ENCODE measurements around the gene PRTFDC1.
A peak's percentile ranks its signal among the peaks of the same experiment; 100 is the strongest.

The PRTFDC1 gene

DNA sequence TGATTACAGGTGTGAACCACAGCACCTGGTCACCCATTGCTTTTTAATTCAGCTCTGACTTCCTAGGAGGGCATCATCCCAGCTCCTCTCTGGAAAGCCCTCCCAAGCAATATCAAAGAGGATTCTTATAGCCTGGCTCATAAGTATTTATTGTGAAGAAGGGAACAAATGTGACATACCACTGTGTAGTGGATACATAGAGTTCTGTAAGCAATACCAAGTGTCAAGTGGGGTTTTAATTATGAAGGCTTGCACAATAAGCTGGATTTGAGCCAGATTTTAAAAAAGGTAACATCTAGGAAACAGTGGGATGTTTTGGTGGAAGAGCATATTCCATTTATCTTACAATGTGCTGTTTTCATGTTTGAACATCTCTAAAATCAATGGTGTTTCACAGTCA, 19.0 kb upstream of the PRTFDC1 start:
- peak; percentile 68 for TF ChIP-seq CEBPB (IDR thresholded peaks at IDR 0.05)
- 0 out of 2 replicates have a peak, but pooled peaks have one; percentile 20 for TF ChIP-seq NFIC (IDR thresholded peaks at IDR 0.05)
- no peak for TF ChIP-seq CREB1 (IDR thresholded peaks at IDR 0.05; ENCODE audit: low read depth)

DNA sequence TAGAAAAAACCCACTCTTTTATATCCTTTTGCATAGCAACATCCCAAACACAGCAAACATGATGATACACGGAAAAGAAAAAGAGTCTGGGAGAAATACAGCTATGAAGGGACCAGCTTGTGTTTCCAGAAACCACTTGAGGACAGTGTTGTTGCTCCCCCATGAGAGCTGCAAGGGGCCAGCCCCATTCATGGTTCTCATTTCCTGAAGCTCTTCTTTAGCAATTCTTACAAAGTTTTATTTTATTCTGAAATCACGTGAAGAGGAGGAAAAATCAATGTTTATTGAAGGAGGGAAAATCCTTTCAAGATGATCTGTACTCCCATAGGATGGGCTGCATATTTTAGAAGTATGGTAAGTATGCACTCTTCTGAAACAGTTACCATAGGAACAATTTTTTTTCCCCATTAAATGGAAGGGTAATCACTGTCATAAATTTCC, 17.5 kb upstream of the PRTFDC1 start:
- TF ChIP-seq CEBPB (IDR thresholded peaks at IDR 0.05) (no peak), TEAD4 (IDR thresholded peaks at IDR 0.05) (no peak), RAD21 (IDR thresholded peaks at IDR 0.05; ENCODE audit: low read depth) (no peak), TAF1 (IDR thresholded peaks at IDR 0.05; ENCODE audit: low read depth) (no peak)
- TF ChIP-seq, protein P1, sequence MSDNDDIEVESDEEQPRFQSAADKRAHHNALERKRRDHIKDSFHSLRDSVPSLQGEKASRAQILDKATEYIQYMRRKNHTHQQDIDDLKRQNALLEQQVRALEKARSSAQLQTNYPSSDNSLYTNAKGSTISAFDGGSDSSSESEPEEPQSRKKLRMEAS (IDR thresholded peaks at IDR 0.05), result no peak

DNA sequence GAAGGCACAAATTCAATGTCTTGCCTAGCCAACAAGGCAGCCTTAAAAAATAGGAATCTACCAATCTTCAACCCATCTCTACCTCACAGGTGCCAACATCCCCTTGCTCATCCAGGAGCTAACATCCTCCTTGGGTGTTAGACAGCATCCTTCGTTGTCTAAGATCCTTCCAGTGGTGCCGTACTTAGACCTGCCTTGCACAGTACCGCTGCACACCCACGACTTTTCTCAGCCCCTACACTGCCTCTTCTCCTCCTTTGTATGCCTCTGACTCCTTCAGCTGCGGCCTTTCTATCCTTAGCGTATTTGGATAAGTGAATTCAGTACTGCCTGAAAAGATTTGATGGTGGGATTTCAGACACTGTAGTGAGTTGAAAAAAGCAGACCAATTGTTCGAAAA, 15.9 kb upstream of the PRTFDC1 start:
- TF ChIP-seq TEAD4 (IDR thresholded peaks at IDR 0.05), result no peak
- TF ChIP-seq CREB1 (IDR thresholded peaks at IDR 0.05; ENCODE audit: low read depth), result no peak
- TF ChIP-seq CEBPB (IDR thresholded peaks at IDR 0.05), result no peak
- no peak for TF ChIP-seq NFIC (IDR thresholded peaks at IDR 0.05)
- no peak for TF ChIP-seq TCF12 (IDR thresholded peaks at IDR 0.05; ENCODE audit: low read depth)
- TF ChIP-seq, protein P1 (IDR thresholded peaks at IDR 0.05), result no peak

DNA sequence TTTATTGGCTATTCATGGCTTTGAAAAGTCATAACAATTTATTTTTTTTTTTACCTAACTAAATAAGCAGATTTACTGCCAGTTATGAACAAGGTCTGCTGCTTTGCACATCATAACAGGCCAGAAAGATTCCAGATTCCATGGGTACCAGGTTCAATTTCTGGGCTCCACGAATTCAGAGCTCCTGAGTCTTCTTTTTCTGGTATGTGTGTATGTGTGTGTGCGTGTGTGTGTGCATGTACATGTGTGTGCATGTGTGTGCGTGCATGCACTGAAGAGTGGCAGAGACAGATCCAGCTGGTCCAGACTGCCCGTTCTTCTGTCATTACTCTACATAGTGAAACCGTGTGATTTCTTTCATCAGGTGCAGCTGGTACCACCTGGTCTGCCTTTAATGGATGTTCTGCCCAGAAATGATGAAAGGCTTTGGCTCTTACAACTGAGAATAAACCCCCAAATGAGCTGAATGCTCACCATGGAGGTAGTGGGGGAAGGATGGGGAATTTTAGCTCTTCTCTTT, 14.6 kb upstream of the PRTFDC1 start:
- TF ChIP-seq TAF1 (IDR thresholded peaks at IDR 0.05; ENCODE audit: low read depth), result no peak
- TF ChIP-seq, protein P2, sequence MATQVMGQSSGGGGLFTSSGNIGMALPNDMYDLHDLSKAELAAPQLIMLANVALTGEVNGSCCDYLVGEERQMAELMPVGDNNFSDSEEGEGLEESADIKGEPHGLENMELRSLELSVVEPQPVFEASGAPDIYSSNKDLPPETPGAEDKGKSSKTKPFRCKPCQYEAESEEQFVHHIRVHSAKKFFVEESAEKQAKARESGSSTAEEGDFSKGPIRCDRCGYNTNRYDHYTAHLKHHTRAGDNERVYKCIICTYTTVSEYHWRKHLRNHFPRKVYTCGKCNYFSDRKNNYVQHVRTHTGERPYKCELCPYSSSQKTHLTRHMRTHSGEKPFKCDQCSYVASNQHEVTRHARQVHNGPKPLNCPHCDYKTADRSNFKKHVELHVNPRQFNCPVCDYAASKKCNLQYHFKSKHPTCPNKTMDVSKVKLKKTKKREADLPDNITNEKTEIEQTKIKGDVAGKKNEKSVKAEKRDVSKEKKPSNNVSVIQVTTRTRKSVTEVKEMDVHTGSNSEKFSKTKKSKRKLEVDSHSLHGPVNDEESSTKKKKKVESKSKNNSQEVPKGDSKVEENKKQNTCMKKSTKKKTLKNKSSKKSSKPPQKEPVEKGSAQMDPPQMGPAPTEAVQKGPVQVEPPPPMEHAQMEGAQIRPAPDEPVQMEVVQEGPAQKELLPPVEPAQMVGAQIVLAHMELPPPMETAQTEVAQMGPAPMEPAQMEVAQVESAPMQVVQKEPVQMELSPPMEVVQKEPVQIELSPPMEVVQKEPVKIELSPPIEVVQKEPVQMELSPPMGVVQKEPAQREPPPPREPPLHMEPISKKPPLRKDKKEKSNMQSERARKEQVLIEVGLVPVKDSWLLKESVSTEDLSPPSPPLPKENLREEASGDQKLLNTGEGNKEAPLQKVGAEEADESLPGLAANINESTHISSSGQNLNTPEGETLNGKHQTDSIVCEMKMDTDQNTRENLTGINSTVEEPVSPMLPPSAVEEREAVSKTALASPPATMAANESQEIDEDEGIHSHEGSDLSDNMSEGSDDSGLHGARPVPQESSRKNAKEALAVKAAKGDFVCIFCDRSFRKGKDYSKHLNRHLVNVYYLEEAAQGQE (IDR thresholded peaks at IDR 0.05; ENCODE audit: low read depth), result no peak

DNA sequence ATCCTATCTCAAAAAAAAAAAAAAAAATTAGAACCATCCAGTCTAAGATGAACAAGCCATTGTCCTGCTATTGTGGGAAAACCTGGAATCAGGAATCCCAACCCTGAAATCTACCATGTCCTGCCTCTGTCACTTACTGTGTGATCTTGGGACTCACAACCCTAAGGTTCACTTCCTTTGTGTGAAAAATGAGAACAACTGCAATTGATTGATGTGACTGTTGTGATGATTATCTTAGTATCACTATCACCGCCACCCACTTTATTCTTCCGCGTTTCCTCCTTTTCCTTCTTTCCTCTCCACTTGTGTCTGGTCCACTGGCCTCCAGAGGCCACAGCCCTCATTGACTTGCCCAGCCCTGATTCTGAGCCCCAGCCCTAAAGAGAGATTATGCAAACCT, 12.6 kb upstream of the PRTFDC1 start:
- TF ChIP-seq ZBTB7A (IDR thresholded peaks at IDR 0.05; ENCODE audit: low read depth) (no peak), TEAD4 (IDR thresholded peaks at IDR 0.05) (no peak), EGR1 (IDR thresholded peaks at IDR 0.05) (no peak), NFIC (IDR thresholded peaks at IDR 0.05) (no peak), CEBPB (IDR thresholded peaks at IDR 0.05) (no peak), TCF12 (IDR thresholded peaks at IDR 0.05; ENCODE audit: low read depth) (no peak), TAF1 (IDR thresholded peaks at IDR 0.05; ENCODE audit: low read depth) (no peak)

DNA sequence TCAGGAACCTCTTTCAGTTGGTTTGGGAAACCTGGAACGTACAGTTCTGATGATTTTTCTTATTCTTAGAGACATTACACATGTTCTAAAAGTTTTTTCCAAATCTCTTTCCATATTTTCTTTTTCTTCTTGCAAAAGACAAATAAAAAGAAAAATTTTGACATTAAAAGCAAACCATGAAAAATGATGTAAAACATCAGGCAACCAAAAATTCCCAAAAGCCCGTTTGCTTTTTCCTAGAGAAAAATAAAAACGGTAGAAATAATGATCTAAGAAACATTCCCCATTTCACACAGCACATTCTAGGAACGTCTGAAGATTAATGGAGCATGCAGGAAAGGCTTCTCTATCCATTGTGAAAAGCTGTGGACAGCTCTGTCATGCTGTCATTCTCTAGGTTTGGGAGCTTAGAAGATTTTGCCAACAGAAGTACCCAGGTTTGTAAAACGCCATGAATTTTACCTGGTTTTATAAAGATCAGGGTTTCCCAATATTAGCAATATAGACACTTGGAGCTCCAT, 11.2 kb upstream of the PRTFDC1 start:
- TF ChIP-seq, protein P2 (IDR thresholded peaks at IDR 0.05; ENCODE audit: low read depth), result no peak
- TF ChIP-seq RAD21 (IDR thresholded peaks at IDR 0.05; ENCODE audit: low read depth) (no peak), TEAD4 (IDR thresholded peaks at IDR 0.05) (peak; percentile 92), ZBTB7A (IDR thresholded peaks at IDR 0.05; ENCODE audit: low read depth) (no peak), EP300 (IDR thresholded peaks at IDR 0.05; ENCODE audit: borderline replicate concordance) (peak; percentile 60; the same call in 1 of the 2 replicates), EGR1 (IDR thresholded peaks at IDR 0.05) (no peak)
- TF ChIP-seq, protein P3, sequence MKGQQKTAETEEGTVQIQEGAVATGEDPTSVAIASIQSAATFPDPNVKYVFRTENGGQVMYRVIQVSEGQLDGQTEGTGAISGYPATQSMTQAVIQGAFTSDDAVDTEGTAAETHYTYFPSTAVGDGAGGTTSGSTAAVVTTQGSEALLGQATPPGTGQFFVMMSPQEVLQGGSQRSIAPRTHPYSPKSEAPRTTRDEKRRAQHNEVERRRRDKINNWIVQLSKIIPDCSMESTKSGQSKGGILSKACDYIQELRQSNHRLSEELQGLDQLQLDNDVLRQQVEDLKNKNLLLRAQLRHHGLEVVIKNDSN (IDR thresholded peaks at IDR 0.05), result no peak
- TF ChIP-seq, protein P1 (IDR thresholded peaks at IDR 0.05), result 0 out of 2 replicates have a peak, but pooled peaks have one; percentile 27

DNA sequence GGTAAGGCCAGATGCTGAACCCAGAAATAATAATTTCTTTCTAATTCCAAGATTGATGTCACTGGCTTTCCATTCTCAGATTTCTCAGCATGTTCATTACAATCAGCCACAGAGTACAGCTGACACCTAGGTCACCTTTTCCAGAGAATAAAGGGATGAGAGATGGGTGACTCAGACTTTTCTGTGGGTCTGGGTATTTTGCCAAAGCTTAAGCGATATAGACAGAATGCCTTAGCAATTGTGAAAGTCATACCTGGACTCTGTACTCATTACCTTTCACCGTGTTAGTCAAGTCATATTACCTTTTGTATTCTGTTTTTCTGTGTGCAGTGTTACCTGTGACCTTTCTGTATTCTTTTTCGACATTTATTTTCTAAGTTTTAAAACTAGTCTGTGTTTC, 10.6 kb upstream of the PRTFDC1 start:
- no peak for TF ChIP-seq YY1 (IDR thresholded peaks at IDR 0.05; ENCODE audit: low read depth)
- TF ChIP-seq NFIC (IDR thresholded peaks at IDR 0.05), result peak; percentile 81
- TF ChIP-seq, protein P3 (IDR thresholded peaks at IDR 0.05), result no peak
- TF ChIP-seq EGR1 (IDR thresholded peaks at IDR 0.05), result no peak
- peak; percentile 66 for TF ChIP-seq CEBPB (IDR thresholded peaks at IDR 0.05)
- no peak; the same call in 1 of the 2 replicates for TF ChIP-seq RAD21 (IDR thresholded peaks at IDR 0.05; ENCODE audit: low read depth)
- no peak for TF ChIP-seq CREB1 (IDR thresholded peaks at IDR 0.05; ENCODE audit: low read depth)
- peak; percentile 81 for TF ChIP-seq TCF12 (IDR thresholded peaks at IDR 0.05; ENCODE audit: low read depth)
- TF ChIP-seq, protein P1 (IDR thresholded peaks at IDR 0.05), result no peak
- no peak for TF ChIP-seq ZBTB7A (IDR thresholded peaks at IDR 0.05; ENCODE audit: low read depth)
- TF ChIP-seq FOXM1 (IDR thresholded peaks at IDR 0.05; ENCODE audit: borderline replicate concordance, low read depth), result 0 out of 2 replicates have a peak, but pooled peaks have one; percentile 31
- TF ChIP-seq TEAD4 (IDR thresholded peaks at IDR 0.05), result peak; percentile 66
- TF ChIP-seq, protein P2 (IDR thresholded peaks at IDR 0.05; ENCODE audit: low read depth), result no peak
- peak; percentile 56; the same call in 1 of the 2 replicates for TF ChIP-seq EP300 (IDR thresholded peaks at IDR 0.05; ENCODE audit: borderline replicate concordance)
- TF ChIP-seq TAF1 (IDR thresholded peaks at IDR 0.05; ENCODE audit: low read depth), result no peak
